Caco-2 (cell line): ENCODE data around the gene DNAJC10. TPM values are rescaled to one million over a fixed set of nuclear protein-coding genes. Genes with fewer than 3 reads are reported as not detected.

Experiments used
- BruUV-seq: library from RNA; stranded (reverse); fragments of 400-500 nt; replicated peaks from 2 replicates; lab custom pipeline; 2021; lab: Mats Ljungman, UMichigan
- CTCF ChIA-PET: fragments of 300-600 bp; sonication (Branson Sonifier 250); formaldehyde crosslinking; loops from one replicate; lab custom pipeline; 2022; ENCODE audit warnings: antibody characterized with exemption; lab: Charles Lee
- POLR2A ChIA-PET: fragments of 300-600 bp; sonication (Branson Sonifier 250); formaldehyde crosslinking; loops from one replicate; lab custom pipeline; 2022; ENCODE audit warnings: antibody characterized with exemption; lab: Charles Lee
- DNase-seq, 2 experiments: peaks; one replicate each; pipeline versions ENCODE4 v3.0.0 to v3.0.0-alpha.2; 2020 to 2022
- H3K27me3 ChIP-seq: replicated peaks from 2 replicates; pipeline ENCODE4 v1.6.0; 2011; ENCODE audit warnings: low read length; ENCODE audit not compliant: control insufficient read depth, insufficient read depth
- H3K36me3 ChIP-seq: 2 replicates; pipeline ENCODE4 v1.5.1; 2011; ENCODE audit warnings: low read length; ENCODE audit not compliant: control insufficient read depth, insufficient read depth
- H3K4me1 ChIP-seq: fragments of 250-450 bp; sonication (Bioruptor Pico); 2 replicates; pipeline ENCODE4 v1.5.1; 2020; ENCODE audit warnings: mild to moderate bottlenecking
- H3K4me3 ChIP-seq: 2 replicates; pipeline ENCODE4 v1.5.1; 2011; ENCODE audit warnings: low read depth, mild to moderate bottlenecking, control low read depth, low read length
- H3K9me3 ChIP-seq: fragments of 250-450 bp; sonication (Bioruptor Pico); 2 replicates; pipeline ENCODE4 v1.5.1; 2020; ENCODE audit warnings: mild to moderate bottlenecking, moderate library complexity
- H3K27ac Mint-ChIP-seq: one replicate; pipeline ENCODE4 v1.8.0; 2022; ENCODE audit warnings: mixed read lengths; ENCODE audit not compliant: unreplicated experiment
- H3K27me3 Mint-ChIP-seq: one replicate; pipeline ENCODE4 v1.8.0; 2022; ENCODE audit warnings: mixed read lengths; ENCODE audit not compliant: insufficient read depth, unreplicated experiment
- H3K36me3 Mint-ChIP-seq: one replicate; pipeline ENCODE4 v1.8.0; 2022; ENCODE audit warnings: mild to moderate bottlenecking, mixed read lengths; ENCODE audit not compliant: insufficient read depth, unreplicated experiment
- H3K4me1 Mint-ChIP-seq: one replicate; pipeline ENCODE4 v1.8.0; 2022; ENCODE audit warnings: low read depth, mixed read lengths; ENCODE audit not compliant: unreplicated experiment
- H3K4me3 Mint-ChIP-seq: one replicate; pipeline ENCODE4 v1.8.0; 2022; ENCODE audit warnings: mild to moderate bottlenecking, moderate library complexity, mixed read lengths; ENCODE audit not compliant: unreplicated experiment
- H3K9me3 Mint-ChIP-seq: one replicate; pipeline ENCODE4 v1.8.0; 2022; ENCODE audit warnings: mixed read lengths; ENCODE audit not compliant: unreplicated experiment
- CTCF ChIP-seq, 2 experiments: fragments of 200-600 bp in 1 of 2; IDR thresholded peaks; 1 replicate in 1 of 2; 2 replicates in 1 of 2; pipeline versions ENCODE4 v1.5.1 to v1.8.0; 2011 to 2022; ENCODE audit warnings: antibody characterized with exemption in 1 of 2, control low read depth in 1 of 2, inconsistent platforms in 1 of 2, low read depth in 1 of 2, low read length in 1 of 2, mild to moderate bottlenecking in 1 of 2, moderate library complexity in 1 of 2; ENCODE audit not compliant: insufficient read depth in 1 of 2, severe bottlenecking in 1 of 2, unreplicated experiment in 1 of 2
- intact Hi-C: fragments of 100-400 bp; cut with micrococcal nuclease; formaldehyde crosslinking; loops from one replicate; pipeline ENCODE4 v1.10.0; 2022; ENCODE audit not compliant: unreplicated experiment
- total RNA-seq: library from RNA; stranded (reverse); gene quantifications from 2 replicates; pipeline ENCODE4 v1.2.3, GENCODE V29; 2022

The DNAJC10 gene
- total RNA-seq, 1 experiment from 2014 or later: 109 TPM

- CTCF ChIA-PET: no interaction called here
- TF ChIP-seq CTCF (IDR thresholded peaks at IDR 0.05; ENCODE audit: insufficient read depth in 1 of 2, low read depth in 1 of 2, low read length in 1 of 2, severe bottlenecking in 1 of 2, unreplicated experiment in 1 of 2): no peak
- H3K27me3 ChIP-seq: no peaks in the 10 kb centered on the region
- H3K36me3 ChIP-seq: no peaks in the 10 kb centered on the region
- no peak for DNase-seq
- peaks cover 9% of the 10 kb centered on the region for H3K4me1 ChIP-seq
- no peaks in the 10 kb centered on the region for H3K9me3 ChIP-seq
- BruUV-seq: no TSS peak
- POLR2A ChIA-PET: no interaction called here
- H3K27ac Mint-ChIP-seq: no peak overlapping the region
- H3K27me3 Mint-ChIP-seq: no peaks in the 10 kb centered on the region
- no peak overlapping the region for H3K4me3 Mint-ChIP-seq
- no peaks in the 10 kb centered on the region for H3K9me3 Mint-ChIP-seq
- no peaks in the 10 kb centered on the region for H3K36me3 Mint-ChIP-seq
- no peak overlapping the region for H3K4me3 ChIP-seq
- intact Hi-C loops: no loop called here
- H3K4me1 Mint-ChIP-seq: peaks cover 3% of the 10 kb centered on the region
Observed at GRCh38 chr2:182817558-182817957, 101.5 kb downstream of the DNAJC10 start.

GRCh38 chr2:182818501-182818900 is 102.4 kb downstream of the DNAJC10 start:
- Histone ChIP-seq H3K4me1 (peaks cover 15% of the 10 kb centered on the region), H3K36me3 (no peaks in the 10 kb centered on the region), H3K4me3 (no peak overlapping the region), H3K9me3 (no peaks in the 10 kb centered on the region), H3K27me3 (no peaks in the 10 kb centered on the region)
- POLR2A ChIA-PET: no interaction called here
- Mint-ChIP-seq H3K4me3 (no peak overlapping the region), H3K9me3 (no peaks in the 10 kb centered on the region), H3K36me3 (no peaks in the 10 kb centered on the region), H3K27ac (no peak overlapping the region), H3K27me3 (no peaks in the 10 kb centered on the region), H3K4me1 (peaks cover 13% of the 10 kb centered on the region)
- DNase-seq: no peak
- TF ChIP-seq CTCF (IDR thresholded peaks at IDR 0.05; ENCODE audit: insufficient read depth in 1 of 2, low read depth in 1 of 2, low read length in 1 of 2, severe bottlenecking in 1 of 2, unreplicated experiment in 1 of 2): no peak
- intact Hi-C loops: no loop called here
- no TSS peak for BruUV-seq
- CTCF ChIA-PET: no interaction called here

DNA sequence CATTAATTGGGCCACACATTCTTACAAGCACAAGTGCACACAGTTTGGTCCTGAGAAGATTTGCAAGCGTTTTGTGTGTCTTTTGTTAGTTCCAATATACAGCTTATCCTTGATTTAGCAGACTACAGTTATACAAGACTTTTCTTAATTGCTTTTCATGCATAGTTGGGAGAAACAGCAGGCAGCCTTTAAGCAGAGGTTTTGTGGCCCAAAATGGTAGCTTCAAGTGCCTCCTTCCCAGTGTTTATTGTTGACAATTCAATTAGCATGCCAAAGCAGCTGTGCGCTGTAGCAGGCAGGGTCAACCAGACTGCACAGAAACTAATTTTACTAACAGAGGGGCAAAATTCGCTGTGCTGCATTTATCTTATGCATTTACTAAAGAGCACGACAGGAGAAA is 102.9 kb downstream of the DNAJC10 start:
- Mint-ChIP-seq H3K4me3 (no peak overlapping the region), H3K9me3 (no peaks in the 10 kb centered on the region), H3K36me3 (no peaks in the 10 kb centered on the region), H3K27me3 (no peaks in the 10 kb centered on the region), H3K4me1 (peaks cover 17% of the 10 kb centered on the region), H3K27ac (no peak overlapping the region)
- H3K4me1 ChIP-seq: peaks cover 19% of the 10 kb centered on the region
- DNase-seq: no peak
- CTCF ChIA-PET: no interaction called here
- POLR2A ChIA-PET: no interaction called here
- H3K9me3 ChIP-seq: no peaks in the 10 kb centered on the region
- H3K27me3 ChIP-seq: no peaks in the 10 kb centered on the region
- intact Hi-C loops: no loop called here
- no peak for TF ChIP-seq CTCF (IDR thresholded peaks at IDR 0.05; ENCODE audit: insufficient read depth in 1 of 2, low read depth in 1 of 2, low read length in 1 of 2, severe bottlenecking in 1 of 2, unreplicated experiment in 1 of 2)
- H3K36me3 ChIP-seq: no peaks in the 10 kb centered on the region
- BruUV-seq: no TSS peak
- H3K4me3 ChIP-seq: no peak overlapping the region
